LNCaP clone FGC (cell line): ENCODE measurements around the gene TMBIM4.
A peak's percentile ranks its signal among the peaks of the same experiment; 100 is the strongest.
"Not testable (repeated sequence)": the region's sequence is repeated elsewhere in the genome, so short reads cannot be mapped to it uniquely, and the experiment has no call there.

Experiments
- DNase-seq: peaks from one replicate; pipeline ENCODE4 v3.0.0-alpha.2; 2011; ENCODE audit warnings: low read depth
- H3K4me3 ChIP-seq: 2 replicates; pipeline ENCODE4 v1.5.1; 2011; ENCODE audit warnings: mild to moderate bottlenecking, low read depth, low read length, control low read depth
- CTCF ChIP-seq: IDR thresholded peaks from 2 replicates; pipeline ENCODE4 v1.5.1; 2012; ENCODE audit warnings: mild to moderate bottlenecking; ENCODE audit not compliant: control insufficient read depth, insufficient read depth; ENCODE audit errors: extremely low read depth

TMBIM4 gene

GRCh38 chr12:66182956-66183355 is 13.2 kb upstream of the TMBIM4 start:
- no peak for DNase-seq
- TF ChIP-seq CTCF, result no peak
- no peak overlapping the region for H3K4me3 ChIP-seq

GRCh38 chr12:66176105-66176900 is 6.5 kb upstream of the TMBIM4 start:
- TF ChIP-seq CTCF, result no peak
- DNase-seq, result no peak
- H3K4me3 ChIP-seq, result no peak overlapping the region

- H3K4me3 ChIP-seq, DNase-seq: not testable (repeated sequence)
Observed at GRCh38 chr12:66174391-66175325, 4.9 kb upstream of the TMBIM4 start.

- no peak for DNase-seq
- peak overlapping the region; percentile 76 for H3K4me3 ChIP-seq
- TF ChIP-seq CTCF, result no peak
Observed at GRCh38 chr12:66170606-66171005, 810 bp upstream of the TMBIM4 start.

- DNase-seq, result no peak
- H3K4me3 ChIP-seq, result peak overlapping the region; percentile 76
- no peak for TF ChIP-seq CTCF
Observed at GRCh38 chr12:66168410-66168809, 1.4 kb downstream of the TMBIM4 start.

- H3K4me3 ChIP-seq, result no peak overlapping the region
- peak; percentile 46 for DNase-seq
- no peak for TF ChIP-seq CTCF
Observed at GRCh38 chr12:66166561-66166960, 3.2 kb downstream of the TMBIM4 start.

GRCh38 chr12:66165141-66165540 is 4.7 kb downstream of the TMBIM4 start:
- no peak for TF ChIP-seq CTCF
- H3K4me3 ChIP-seq, result no peak overlapping the region
- DNase-seq, result no peak
